Measurements from ENCODE around the gene RHOBTB1. TPM values are rescaled to one million over a fixed set of nuclear protein-coding genes. Genes with fewer than 3 reads are reported as not detected.
A peak's percentile ranks its signal among the peaks of the same experiment; 100 is the strongest.

The RHOBTB1 gene
- total and polyA plus RNA-seq, 9 of the 15 experiments (the other 6 are each of a cell fraction or from before 2014, with no cell fraction given): 1.7 to 11.7 (median 9.3) TPM

- Histone ChIP-seq H3K27me3 (ENCODE audit: control insufficient read depth in 2 of 2, insufficient read depth in 2 of 2, low read length in 2 of 2) (no peaks in the 10 kb centered on the region), H3K4me2 (ENCODE audit: insufficient read depth, low read length) (no peak overlapping the region), H3K9ac (ENCODE audit: insufficient read depth in 1 of 2, low read depth in 2 of 2, low read length in 2 of 2) (no peak overlapping the region), H3K79me2 (ENCODE audit: control insufficient read depth, insufficient read depth, low read length) (no peaks in the 10 kb centered on the region), H3K4me1 (replicated peaks in 1 of 2; ENCODE audit: control insufficient read depth in 2 of 2, insufficient read depth in 2 of 2, low read length in 2 of 2) (no peaks in the 10 kb centered on the region), H2AFZ (ENCODE audit: low read depth, low read length) (peak overlapping the region; percentile 63), H4K20me1 (replicated peaks; ENCODE audit: control insufficient read depth, insufficient read depth, low read length) (no peaks in the 10 kb centered on the region), H3K9me3 (replicated peaks; ENCODE audit: control insufficient read depth, insufficient read depth, low read depth, low read length) (no peaks in the 10 kb centered on the region), H3K36me3 (ENCODE audit: control insufficient read depth, insufficient read depth, low read length) (no peaks in the 10 kb centered on the region), H3K9me1 (ENCODE audit: control insufficient read depth, insufficient read depth, low read length) (no peaks in the 10 kb centered on the region), H3K4me3 (no peak overlapping the region), H3K27ac (ENCODE audit: extremely low read depth, low read depth, low read length) (no peak overlapping the region)
- 14% methylated on average over 1 of the region's 1 CpG for WGBS (ENCODE audit: insufficient coverage, low coverage, missing lambda C conversion rate)
- FAIRE-seq: no peak
- DNase-seq (ENCODE audit: extremely low read depth in 1 of 4, low spot score in 3 of 4): no peak
- no TSS peak for BruUV-seq (replicated peaks)
- ATAC-seq: peak; percentile 66
- intact Hi-C loops (cut with micrococcal nuclease) (no loop called here), in situ Hi-C loops (cut with MboI) (no loop called here)
- POLR2A ChIA-PET: interaction anchor here (0.5 to 2.9 kb wide), 2 partner anchors 8 to 131 kb away, joined by 3 to 11 read pairs; no protein-coding TSS in a partner anchor
- TF ChIP-seq GMEB1 (CRISPR knock-in tag; IDR thresholded peaks at IDR 0.05) (no peak), JUND (IDR thresholded peaks at IDR 0.05; ENCODE audit: borderline replicate concordance, low read depth, low read length) (peak; percentile 28; the same call in 1 of the 2 replicates), JUND (tag; IDR thresholded peaks at IDR 0.05; ENCODE audit: borderline replicate concordance, low read depth, low read length) (no peak; the same call in 2 of the 3 replicates), ZNF785 (CRISPR knock-in tag; IDR thresholded peaks at IDR 0.05) (no peak), ZBTB1 (CRISPR knock-in tag; IDR thresholded peaks at IDR 0.05; ENCODE audit: borderline replicate concordance, low read depth) (no peak), ETV1 (tag; conservative IDR thresholded peaks at IDR 0.05; ENCODE audit: low read depth) (peak; percentile 49; the same call in 1 of the 2 replicates), RAD21 (CRISPR knock-in tag; conservative IDR thresholded peaks at IDR 0.05 in 1 of 2, IDR thresholded peaks at IDR 0.05 in 1 of 2) (peak in 1 of 2 experiments; percentile 69; a peak in 3 of 4 replicates), GTF2E2 (tag; IDR thresholded peaks at IDR 0.05) (no peak), FOSL1 (tag; conservative IDR thresholded peaks at IDR 0.05) (peak; percentile 79), SPI1 (IDR thresholded peaks at IDR 0.05; ENCODE audit: borderline replicate concordance, low read depth, low read length) (peak; percentile 84), TAF15 (IDR thresholded peaks at IDR 0.05; ENCODE audit: low read depth, low read length) (no peak), CTCF (IDR thresholded peaks at IDR 0.05 in 2 of 3, conservative IDR thresholded peaks at IDR 0.05 in 1 of 3; ENCODE audit: insufficient read depth in 2 of 3, low read depth in 1 of 3, low read length in 3 of 3) (peak in 2 of 3 experiments; percentile 18 to 43; a peak in 2 of 6 replicates)
- TF ChIP-seq, protein P1, sequence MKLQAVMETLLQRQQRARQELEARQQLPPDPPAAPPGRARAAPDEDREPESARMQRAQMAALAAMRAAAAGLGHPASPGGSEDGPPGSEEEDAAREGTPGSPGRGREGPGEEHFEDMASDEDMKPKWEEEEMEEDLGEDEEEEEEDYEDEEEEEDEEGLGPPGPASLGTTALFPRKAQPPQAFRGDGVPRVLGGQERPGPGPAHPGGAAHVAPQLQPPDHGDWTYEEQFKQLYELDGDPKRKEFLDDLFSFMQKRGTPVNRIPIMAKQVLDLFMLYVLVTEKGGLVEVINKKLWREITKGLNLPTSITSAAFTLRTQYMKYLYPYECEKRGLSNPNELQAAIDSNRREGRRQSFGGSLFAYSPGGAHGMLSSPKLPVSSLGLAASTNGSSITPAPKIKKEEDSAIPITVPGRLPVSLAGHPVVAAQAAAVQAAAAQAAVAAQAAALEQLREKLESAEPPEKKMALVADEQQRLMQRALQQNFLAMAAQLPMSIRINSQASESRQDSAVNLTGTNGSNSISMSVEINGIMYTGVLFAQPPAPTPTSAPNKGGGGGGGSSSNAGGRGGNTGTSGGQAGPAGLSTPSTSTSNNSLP (IDR thresholded peaks at IDR 0.05; ENCODE audit: borderline replicate concordance, low read depth, low read length): 0 out of 2 replicates have a peak, but pooled peaks have one; percentile 40
- CTCF ChIA-PET (ENCODE audit: low intra/inter-chr PET ratio): no interaction called here
These were observed 97.8 kb downstream of the RHOBTB1 start for GRCh38 chr10:60846173-60846572.

Measured in K562 (cell line).